ENCODE data around the gene FGD3. TPM values are rescaled to one million over a fixed set of nuclear protein-coding genes. Genes with fewer than 3 reads are reported as not detected.

Gene FGD3
- total RNA-seq, 1 experiment from 2014 or later, result 0.09 TPM

- intact Hi-C loops (cut with micrococcal nuclease; ENCODE audit: unreplicated experiment), result no loop called here
- Histone ChIP-seq H3K27me3 (replicated peaks; ENCODE audit: insufficient read depth, low read depth, low read length, poor library complexity) (no peaks in the 10 kb centered on the region), H3K36me3 (ENCODE audit: insufficient read depth, low read length, poor library complexity, severe bottlenecking) (no peaks in the 10 kb centered on the region), H3K4me1 (ENCODE audit: insufficient read depth, low read length, poor library complexity, severe bottlenecking) (no peaks in the 10 kb centered on the region), H3K27ac (ENCODE audit: low read depth, low read length, poor library complexity, severe bottlenecking) (no peak overlapping the region), H3K9me3 (ENCODE audit: low read depth, low read length, poor library complexity, severe bottlenecking) (peaks cover 9% of the 10 kb centered on the region), H3K4me3 (ENCODE audit: low read depth, low read length, poor library complexity, severe bottlenecking) (no peak overlapping the region)
- BruUV-seq (replicated peaks), result no TSS peak
- ChIA-PET POLR2A (ENCODE audit: low non-redundant PET) (no interaction called here), CTCF (no interaction called here)
- TF ChIP-seq EZH2 (IDR thresholded peaks at IDR 0.05; ENCODE audit: borderline replicate concordance, low read depth, low read length, poor library complexity, severe bottlenecking) (no peak), CTCF (conservative IDR thresholded peaks at IDR 0.05; ENCODE audit: low read depth, low read length) (no peak)
- no peak for DNase-seq (ENCODE audit: low spot score)
Measured at GRCh38 chr9:92979283-92980056, 32.1 kb downstream of the FGD3 start.

GRCh38 chr9:92980085-92980745 lies 32.9 kb downstream of the FGD3 start:
- ChIA-PET CTCF (no interaction called here), POLR2A (ENCODE audit: low non-redundant PET) (no interaction called here)
- no TSS peak for BruUV-seq (replicated peaks)
- H3K4me1 ChIP-seq (ENCODE audit: insufficient read depth, low read length, poor library complexity, severe bottlenecking), result no peaks in the 10 kb centered on the region
- no peaks in the 10 kb centered on the region for H3K27me3 ChIP-seq (replicated peaks; ENCODE audit: insufficient read depth, low read depth, low read length, poor library complexity)
- peaks cover 15% of the 10 kb centered on the region for H3K9me3 ChIP-seq (ENCODE audit: low read depth, low read length, poor library complexity, severe bottlenecking)
- no peak overlapping the region for H3K4me3 ChIP-seq (ENCODE audit: low read depth, low read length, poor library complexity, severe bottlenecking)
- H3K27ac ChIP-seq (ENCODE audit: low read depth, low read length, poor library complexity, severe bottlenecking), result no peak overlapping the region
- no peak for TF ChIP-seq EZH2 (IDR thresholded peaks at IDR 0.05; ENCODE audit: borderline replicate concordance, low read depth, low read length, poor library complexity, severe bottlenecking)
- TF ChIP-seq CTCF (conservative IDR thresholded peaks at IDR 0.05; ENCODE audit: low read depth, low read length), result no peak
- H3K36me3 ChIP-seq (ENCODE audit: insufficient read depth, low read length, poor library complexity, severe bottlenecking), result no peaks in the 10 kb centered on the region
- intact Hi-C loops (cut with micrococcal nuclease; ENCODE audit: unreplicated experiment), result no loop called here
- DNase-seq (ENCODE audit: low spot score), result no peak

- H3K27ac ChIP-seq (ENCODE audit: low read depth, low read length, poor library complexity, severe bottlenecking), result no peak overlapping the region
- no peaks in the 10 kb centered on the region for H3K27me3 ChIP-seq (replicated peaks; ENCODE audit: insufficient read depth, low read depth, low read length, poor library complexity)
- DNase-seq (ENCODE audit: low spot score), result no peak
- no TSS peak for BruUV-seq (replicated peaks)
- ChIA-PET POLR2A (ENCODE audit: low non-redundant PET) (no interaction called here), CTCF (no interaction called here)
- intact Hi-C loops (cut with micrococcal nuclease; ENCODE audit: unreplicated experiment), result no loop called here
- H3K36me3 ChIP-seq (ENCODE audit: insufficient read depth, low read length, poor library complexity, severe bottlenecking), result no peaks in the 10 kb centered on the region
- TF ChIP-seq CTCF (conservative IDR thresholded peaks at IDR 0.05; ENCODE audit: low read depth, low read length) (no peak), EZH2 (IDR thresholded peaks at IDR 0.05; ENCODE audit: borderline replicate concordance, low read depth, low read length, poor library complexity, severe bottlenecking) (no peak)
- H3K4me3 ChIP-seq (ENCODE audit: low read depth, low read length, poor library complexity, severe bottlenecking), result no peak overlapping the region
- H3K9me3 ChIP-seq (ENCODE audit: low read depth, low read length, poor library complexity, severe bottlenecking), result peaks cover 17% of the 10 kb centered on the region
- H3K4me1 ChIP-seq (ENCODE audit: insufficient read depth, low read length, poor library complexity, severe bottlenecking), result no peaks in the 10 kb centered on the region
Measured at GRCh38 chr9:92982130-92982529, 34.8 kb downstream of the FGD3 start.

All from A673 (cell line).